Ramos (cell line): Measurements from ENCODE around the gene MFAP2.

ENCODE experiments used
- in situ Hi-C: fragments of 300-500 bp; cut with MboI; formaldehyde crosslinking; loops from one replicate; pipeline ENCODE4 v1.14.3; 2022; ENCODE audit warnings: low sequenced_read_pairs; ENCODE audit not compliant: unreplicated experiment

Gene MFAP2

GRCh38 chr1:16980473-16981268 lies at the start of gene MFAP2:
MFAP2 (minus strand) TSS chr1:16980620; CDS start chr1:16978273, 2,347 bp downstream.
- in situ Hi-C loops, result no loop called here

- in situ Hi-C loops, result no loop called here
Observed at GRCh38 chr1:17030206-17030605, 49.8 kb upstream of the MFAP2 start.

GRCh38 chr1:17028662-17029188 lies 48.3 kb upstream of the MFAP2 start:
- in situ Hi-C loops, result no loop called here

- in situ Hi-C loops, result no loop called here
Observed at GRCh38 chr1:17027900-17028299, 47.5 kb upstream of the MFAP2 start.

- in situ Hi-C loops, result no loop called here
Observed at GRCh38 chr1:17027403-17027802, 47.0 kb upstream of the MFAP2 start.

GRCh38 chr1:17024721-17025120 lies 44.3 kb upstream of the MFAP2 start:
- in situ Hi-C loops, result no loop called here

GRCh38 chr1:17023573-17023972 lies 43.2 kb upstream of the MFAP2 start:
- in situ Hi-C loops, result no loop called here

- in situ Hi-C loops, result no loop called here
Observed at GRCh38 chr1:17023102-17023501, 42.7 kb upstream of the MFAP2 start.

- in situ Hi-C loops, result no loop called here
Observed at GRCh38 chr1:17021896-17022295, 41.5 kb upstream of the MFAP2 start.

- in situ Hi-C loops, result no loop called here
Observed at GRCh38 chr1:17020502-17020901, 40.1 kb upstream of the MFAP2 start.

GRCh38 chr1:17018849-17019248 lies 38.4 kb upstream of the MFAP2 start:
- in situ Hi-C loops, result no loop called here

GRCh38 chr1:17017435-17017834 lies 37.0 kb upstream of the MFAP2 start:
- in situ Hi-C loops, result no loop called here

GRCh38 chr1:17016317-17016661 lies 35.9 kb upstream of the MFAP2 start:
- in situ Hi-C loops, result no loop called here

GRCh38 chr1:17014671-17015567 lies 34.5 kb upstream of the MFAP2 start:
- in situ Hi-C loops, result no loop called here

GRCh38 chr1:17013491-17014320 lies 33.3 kb upstream of the MFAP2 start:
- in situ Hi-C loops, result no loop called here

- in situ Hi-C loops, result no loop called here
Observed at GRCh38 chr1:17012775-17013490, 32.5 kb upstream of the MFAP2 start.

GRCh38 chr1:17011439-17012307 lies 31.3 kb upstream of the MFAP2 start, which contains the start of gene ATP13A2:
ATP13A2 (minus strand) TSS chr1:17011928; CDS start chr1:17011738, 190 bp downstream.
- in situ Hi-C loops, result no loop called here

GRCh38 chr1:17011092-17011438 lies 30.6 kb upstream of the MFAP2 start:
- in situ Hi-C loops, result no loop called here

GRCh38 chr1:17009706-17010105 lies 29.3 kb upstream of the MFAP2 start:
- in situ Hi-C loops, result no loop called here
